MG63 (cell line): ENCODE data around the gene SCP2. TPM values are rescaled to one million over a fixed set of nuclear protein-coding genes. Genes with fewer than 3 reads are reported as not detected.

Source experiments
- DNase-seq: peaks from one replicate; pipeline ENCODE4 v3.0.0-alpha.2; 2020
- H3K27me3 ChIP-seq: fragments of 250-450 bp; sonication (Bioruptor Pico); 2 replicates; pipeline ENCODE4 v1.5.1; 2020; ENCODE audit warnings: mild to moderate bottlenecking, moderate library complexity
- H3K36me3 ChIP-seq: fragments of 250-450 bp; sonication (Bioruptor Pico); 2 replicates; pipeline ENCODE4 v1.5.1; 2020; ENCODE audit warnings: mild to moderate bottlenecking, moderate library complexity
- H3K4me3 ChIP-seq: fragments of 250-450 bp; sonication (Bioruptor Pico); 2 replicates; pipeline ENCODE4 v1.5.1; 2020; ENCODE audit warnings: mild to moderate bottlenecking, moderate library complexity
- H3K9me3 ChIP-seq: fragments of 250-450 bp; sonication (Bioruptor Pico); 2 replicates; pipeline ENCODE4 v1.5.1; 2020; ENCODE audit warnings: mild to moderate bottlenecking, moderate library complexity
- total RNA-seq: library from RNA; depleted of rRNA; stranded (reverse); fragments of >200 nt; shearing (Covaris generic); gene quantifications from 2 replicates; pipeline ENCODE4 v1.2.3, GENCODE V29; 2014; ENCODE audit warnings: low replicate concordance

The SCP2 gene
- total RNA-seq, 1 experiment from 2014 or later = 74.0 TPM

DNA sequence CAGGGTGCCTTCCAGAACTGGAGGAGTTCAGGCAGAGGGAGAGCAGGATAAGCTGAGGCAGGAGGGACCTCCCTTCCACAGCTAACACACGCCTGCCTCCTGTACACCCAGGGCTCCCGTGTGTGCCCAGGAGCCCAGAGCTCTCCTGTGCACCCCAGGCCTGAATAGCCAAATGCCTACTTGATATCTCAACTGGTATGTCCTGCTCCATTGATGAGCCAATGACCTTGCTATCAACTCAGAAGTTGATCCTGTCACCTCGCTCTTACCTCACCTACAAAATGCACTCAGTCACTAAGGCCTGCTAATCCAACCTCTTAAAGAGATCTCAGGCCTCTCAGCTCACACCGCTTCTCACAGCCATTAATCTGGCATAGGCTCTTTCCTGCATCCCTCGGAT, 12.6 kb upstream of the SCP2 start:
- H3K27me3 ChIP-seq = no peaks in the 10 kb centered on the region
- DNase-seq = no peak
- peaks cover 2% of the 10 kb centered on the region for H3K36me3 ChIP-seq
- H3K4me3 ChIP-seq = no peak overlapping the region
- H3K9me3 ChIP-seq = no peaks in the 10 kb centered on the region

DNA sequence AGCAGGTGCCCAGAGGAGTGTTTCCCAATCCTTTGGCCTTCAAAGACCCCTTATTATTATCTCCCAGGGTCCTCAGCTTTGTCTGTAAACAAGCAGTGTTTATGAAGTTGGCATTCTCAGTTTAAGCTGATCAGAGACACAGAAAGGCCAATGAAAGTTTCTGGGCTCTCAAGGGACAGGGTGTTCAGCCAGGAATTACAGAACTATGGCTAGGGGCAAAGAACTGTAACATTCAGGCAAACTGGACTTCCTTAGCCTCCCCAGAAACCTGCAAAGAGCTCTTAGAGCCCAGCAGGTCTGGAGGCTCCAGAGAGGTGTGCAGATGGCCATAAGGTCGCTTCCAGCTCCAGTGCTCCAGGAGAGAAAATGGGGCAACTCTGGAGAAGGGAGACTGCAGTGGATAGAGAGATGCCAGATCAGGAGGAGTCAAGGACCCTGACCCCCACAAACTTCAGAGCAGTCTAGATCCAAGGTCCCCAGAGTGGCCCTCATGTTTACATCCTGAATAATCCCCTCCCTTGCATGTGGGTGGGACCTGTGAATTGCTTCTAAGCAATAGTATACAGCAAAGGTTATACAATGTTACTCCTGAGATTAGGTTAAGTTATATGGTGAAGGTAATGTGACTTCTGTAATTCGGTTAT, 11.7 kb upstream of the SCP2 start:
- Histone ChIP-seq H3K9me3 (no peaks in the 10 kb centered on the region), H3K4me3 (no peak overlapping the region), H3K36me3 (peaks cover 2% of the 10 kb centered on the region), H3K27me3 (no peaks in the 10 kb centered on the region)
- no peak for DNase-seq

DNA sequence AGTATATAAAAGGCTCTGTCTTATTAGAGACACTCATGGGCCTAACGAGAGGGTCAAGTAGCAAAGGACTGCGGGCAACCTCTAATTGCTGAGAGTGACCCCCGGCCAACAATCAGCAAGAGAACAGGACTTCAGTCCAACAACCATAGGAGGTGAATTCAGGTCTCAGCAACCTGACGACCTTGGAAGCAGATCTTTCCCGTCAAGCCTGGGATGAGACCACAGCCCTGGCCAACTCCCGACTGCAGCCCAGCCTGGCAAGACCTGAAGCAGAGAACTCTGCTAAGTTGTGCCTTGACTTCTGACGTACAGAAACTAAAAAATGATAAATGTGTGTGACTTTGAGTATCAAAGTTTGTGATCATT, 11.2 kb upstream of the SCP2 start:
- no peak for DNase-seq
- H3K9me3 ChIP-seq = no peaks in the 10 kb centered on the region
- H3K36me3 ChIP-seq = peaks cover 2% of the 10 kb centered on the region
- H3K4me3 ChIP-seq = no peak overlapping the region
- no peaks in the 10 kb centered on the region for H3K27me3 ChIP-seq

DNA sequence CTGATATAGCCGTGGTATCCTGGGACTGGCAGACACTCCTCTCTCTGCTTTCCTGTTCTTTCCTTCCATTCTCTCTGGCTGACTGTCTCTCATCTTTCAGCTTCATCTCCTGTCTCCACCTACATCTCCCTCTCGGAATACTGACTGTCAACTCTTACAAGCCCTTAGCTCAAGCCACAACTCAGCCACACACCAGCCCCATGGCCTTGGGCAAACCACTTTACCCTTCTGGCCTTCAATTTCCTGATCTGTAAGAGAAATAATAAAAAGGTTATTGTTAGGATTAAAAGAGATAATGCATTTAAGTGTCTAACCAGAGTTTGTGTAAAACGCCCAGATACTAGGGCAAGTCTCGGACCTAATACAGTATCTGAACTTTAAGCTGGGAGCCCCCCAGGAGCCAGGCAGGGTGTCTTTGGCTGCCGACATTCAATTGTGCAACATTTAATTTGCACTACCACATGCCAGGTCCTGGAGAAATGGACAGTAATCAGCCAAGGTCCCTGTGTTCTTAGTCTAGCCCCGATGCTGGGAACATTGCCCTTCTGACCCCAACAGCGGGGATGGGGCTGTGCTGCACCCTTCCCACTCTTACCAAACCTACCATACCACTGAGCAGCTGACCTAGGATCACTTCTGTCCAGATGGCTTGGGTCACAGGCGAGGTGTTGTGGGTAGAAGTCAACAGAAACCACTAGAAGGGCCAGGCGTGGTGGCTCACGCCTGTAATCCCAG, 10.7 kb upstream of the SCP2 start:
- Histone ChIP-seq H3K4me3 (no peak overlapping the region), H3K9me3 (no peaks in the 10 kb centered on the region), H3K27me3 (no peaks in the 10 kb centered on the region), H3K36me3 (peaks cover 2% of the 10 kb centered on the region)
- DNase-seq = no peak

DNA sequence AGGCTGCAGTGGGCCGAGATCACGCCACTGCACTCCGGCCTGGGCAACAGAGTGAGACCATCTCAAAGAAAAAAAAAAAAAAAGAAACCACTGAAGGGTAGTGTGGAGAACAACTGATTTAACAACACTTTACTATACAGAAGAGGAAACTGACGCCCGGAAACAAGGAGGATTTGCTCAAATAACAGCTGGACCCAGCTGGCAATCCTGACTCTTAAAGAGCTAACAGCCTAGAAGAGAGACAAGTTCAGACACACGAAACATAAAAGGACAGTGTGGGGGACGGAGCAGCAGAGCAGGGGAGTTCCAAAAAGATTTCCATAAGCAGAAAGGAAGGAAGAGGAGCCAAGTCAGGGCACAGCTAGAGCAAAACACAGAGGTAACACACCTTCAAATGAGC, 9.9 kb upstream of the SCP2 start:
- Histone ChIP-seq H3K36me3 (peaks cover 2% of the 10 kb centered on the region), H3K27me3 (no peaks in the 10 kb centered on the region), H3K4me3 (no peak overlapping the region), H3K9me3 (no peaks in the 10 kb centered on the region)
- DNase-seq = no peak

DNA sequence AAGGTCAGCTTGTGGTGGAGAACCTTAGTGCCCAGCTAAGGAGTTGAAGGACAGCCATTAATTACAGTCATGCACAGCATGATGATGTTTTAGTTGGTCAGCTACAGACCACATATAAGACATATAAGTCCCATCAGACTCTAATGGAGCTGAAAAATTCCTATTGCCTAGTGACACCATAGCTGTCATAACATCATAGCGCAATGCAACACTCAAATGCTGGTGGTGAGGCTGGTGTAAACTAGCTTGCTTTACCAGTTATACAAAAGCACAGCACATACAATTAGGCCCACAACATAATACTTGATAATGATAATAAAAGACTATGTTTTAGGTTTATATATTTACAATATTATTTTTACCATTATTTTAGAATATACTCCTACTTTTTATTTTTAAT, 9.5 kb upstream of the SCP2 start:
- no peak for DNase-seq
- Histone ChIP-seq H3K27me3 (no peaks in the 10 kb centered on the region), H3K9me3 (no peaks in the 10 kb centered on the region), H3K4me3 (no peak overlapping the region), H3K36me3 (peaks cover 2% of the 10 kb centered on the region)

DNA sequence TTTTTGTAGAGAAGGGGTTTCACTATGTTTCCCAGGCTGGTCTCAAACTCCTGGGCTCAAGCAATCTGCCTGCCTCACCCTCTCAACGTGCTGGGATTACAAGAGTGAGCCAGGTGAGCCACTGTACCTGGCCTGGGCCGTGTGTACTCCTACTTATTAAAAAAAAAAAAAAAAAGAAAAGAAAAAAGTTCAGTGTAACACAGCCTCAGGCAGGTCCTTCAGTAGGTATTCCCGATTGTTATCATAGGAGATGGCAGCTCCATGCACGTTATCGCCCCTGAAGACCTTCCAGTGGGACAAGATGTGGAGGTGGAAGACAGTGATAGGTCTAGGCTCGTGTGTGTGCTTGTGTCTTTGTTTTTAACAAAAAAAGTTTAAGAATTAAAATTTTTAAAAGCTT, 8.9 kb upstream of the SCP2 start:
- Histone ChIP-seq H3K4me3 (no peak overlapping the region), H3K9me3 (no peaks in the 10 kb centered on the region), H3K27me3 (no peaks in the 10 kb centered on the region), H3K36me3 (peaks cover 2% of the 10 kb centered on the region)
- DNase-seq = no peak

DNA sequence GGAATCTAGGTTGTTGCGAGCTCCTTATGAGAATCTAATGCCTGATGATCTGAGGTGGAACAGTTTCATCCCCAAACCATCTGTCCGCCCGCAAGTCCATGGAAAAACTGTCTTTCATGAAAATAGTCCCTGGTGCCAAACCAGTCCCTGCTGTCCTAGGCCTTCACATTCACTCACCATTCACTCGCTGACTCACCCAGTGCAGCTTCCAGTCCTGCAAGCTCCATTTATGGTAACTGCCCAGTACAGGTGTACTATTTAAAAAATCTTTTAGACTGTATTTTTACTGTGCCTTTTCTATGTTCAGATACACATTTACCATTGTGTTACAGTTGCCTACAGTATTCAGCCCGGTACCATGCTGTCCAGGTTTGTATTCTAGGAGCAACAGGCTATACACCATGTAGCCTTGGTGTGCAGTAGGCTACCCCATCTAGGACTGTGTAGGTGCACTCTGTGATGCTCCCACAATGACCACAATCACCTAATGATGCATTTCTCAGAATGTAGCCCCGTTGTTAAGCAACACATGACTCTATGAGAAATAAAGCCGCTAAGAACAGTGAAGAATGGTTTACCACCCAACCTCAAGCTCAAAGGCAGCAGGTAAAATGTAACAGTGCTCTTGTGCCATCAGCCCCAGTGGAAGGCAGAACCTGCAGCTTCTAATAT, 7.9 kb upstream of the SCP2 start:
- no peaks in the 10 kb centered on the region for H3K9me3 ChIP-seq
- H3K36me3 ChIP-seq = peaks cover 2% of the 10 kb centered on the region; the same call in 1 of the 2 replicates
- H3K4me3 ChIP-seq = no peak overlapping the region
- no peaks in the 10 kb centered on the region for H3K27me3 ChIP-seq
- no peak for DNase-seq

DNA sequence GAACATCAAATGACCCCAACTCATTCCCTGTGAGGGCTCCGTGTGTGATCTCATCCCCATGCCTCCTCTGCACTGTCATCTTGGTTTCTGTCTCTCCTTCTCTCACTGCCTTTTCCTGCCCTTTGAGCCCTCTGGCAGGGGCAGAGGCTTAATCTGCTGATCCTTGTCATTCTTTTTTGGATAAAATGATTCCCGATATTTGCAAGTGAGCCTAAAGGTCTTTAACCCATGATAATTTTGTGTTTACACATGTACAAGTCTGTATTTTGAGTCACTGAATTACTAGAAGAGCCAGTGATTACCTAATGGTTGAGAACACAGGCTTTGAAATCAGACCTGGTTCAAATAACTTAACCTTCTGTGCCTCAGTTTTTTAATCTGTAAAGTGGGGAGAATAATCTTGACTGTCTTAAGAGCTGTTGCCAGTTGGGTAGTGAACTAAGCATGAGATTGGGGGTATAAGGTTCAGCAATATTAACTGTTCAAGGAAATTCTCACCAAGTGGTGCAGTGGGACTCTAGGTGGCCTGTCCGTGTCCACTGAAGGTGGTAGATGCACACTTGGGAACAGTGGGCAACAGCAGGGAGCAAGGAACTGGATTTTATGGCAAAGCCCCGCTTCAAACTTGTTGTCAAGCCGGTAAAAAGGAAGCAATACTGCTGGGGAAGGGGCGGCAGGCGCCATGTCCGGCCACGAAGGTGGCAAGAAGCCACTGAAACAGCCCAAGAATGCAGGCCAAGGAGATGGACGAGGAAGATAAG, 7.2 kb upstream of the SCP2 start:
- DNase-seq = no peak
- Histone ChIP-seq H3K36me3 (peaks cover 2% of the 10 kb centered on the region; the same call in 1 of the 2 replicates), H3K27me3 (no peaks in the 10 kb centered on the region), H3K4me3 (no peak overlapping the region), H3K9me3 (no peaks in the 10 kb centered on the region)

DNA sequence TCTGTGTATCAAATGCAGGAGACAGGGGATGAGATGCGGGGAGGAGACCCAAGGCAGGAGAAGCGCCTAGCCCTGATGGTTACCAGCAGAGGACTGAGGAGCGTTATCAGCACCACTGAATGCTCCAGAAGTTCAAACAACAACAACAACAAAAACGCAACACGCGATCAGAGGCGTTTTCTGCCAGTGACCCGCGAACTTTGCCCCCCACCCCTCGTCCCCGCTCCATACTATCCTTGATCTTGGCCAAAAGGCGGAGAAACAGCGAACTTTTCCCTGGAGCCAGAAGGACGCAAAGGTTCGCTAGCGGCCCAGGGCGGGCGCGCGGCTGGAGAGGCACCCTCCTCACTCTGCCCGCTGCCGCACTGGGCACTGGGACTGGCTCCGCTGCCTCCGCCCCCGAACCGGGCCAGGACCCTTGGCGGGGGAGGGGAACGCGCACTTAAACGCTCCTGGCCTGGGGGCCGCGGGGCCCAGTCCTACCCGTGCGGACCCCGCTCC, 6.2 kb upstream of the SCP2 start:
- no peaks in the 10 kb centered on the region for H3K27me3 ChIP-seq
- no peaks in the 10 kb centered on the region for H3K9me3 ChIP-seq
- peak; percentile 45 for DNase-seq
- H3K4me3 ChIP-seq = peak overlapping the region; percentile 74
- peaks cover 2% of the 10 kb centered on the region; the same call in 1 of the 2 replicates for H3K36me3 ChIP-seq

DNA sequence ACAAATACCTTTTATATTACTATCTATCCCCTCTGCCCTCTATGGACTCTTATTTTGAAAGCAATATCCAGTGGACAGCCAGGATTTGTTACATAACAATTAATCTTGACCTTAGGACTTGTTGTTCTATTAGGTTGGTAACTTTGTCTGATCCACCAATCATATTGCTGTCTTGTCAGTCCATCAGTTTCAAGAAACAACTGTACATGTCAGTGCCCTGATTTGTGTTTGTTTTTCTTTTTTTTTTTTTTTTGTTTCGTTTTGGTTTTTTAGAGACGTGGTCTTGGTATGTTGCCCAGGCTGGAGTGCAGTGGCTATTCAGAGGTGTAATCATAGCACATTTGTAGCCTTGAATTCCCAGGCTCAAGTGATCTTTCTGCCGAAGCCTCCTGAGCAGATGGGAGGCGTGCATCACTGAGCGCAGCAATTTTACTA, 1.5 kb upstream of the SCP2 start:
- no peak for DNase-seq
- peak overlapping the region; percentile 7; the same call in 1 of the 2 replicates for H3K4me3 ChIP-seq

DNA sequence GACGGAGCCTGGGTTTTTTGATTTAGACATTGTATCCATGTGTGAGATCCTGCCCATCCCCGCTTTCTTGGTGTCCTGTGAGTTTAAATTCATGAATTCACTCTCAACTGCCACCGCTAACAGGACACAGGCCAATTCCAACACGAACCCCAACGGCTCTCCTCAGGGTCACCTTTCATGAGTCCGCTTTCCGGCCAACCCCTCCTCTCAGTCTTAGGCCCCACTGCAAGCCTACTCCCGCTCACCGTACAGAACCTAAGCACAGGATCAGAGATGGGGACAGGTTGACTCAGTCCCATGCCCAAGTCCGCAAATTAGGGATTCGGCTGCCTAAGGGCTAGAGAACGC, 238 bp upstream of the SCP2 start:
- H3K9me3 ChIP-seq = no peaks in the 10 kb centered on the region
- no peaks in the 10 kb centered on the region for H3K36me3 ChIP-seq
- no peaks in the 10 kb centered on the region for H3K27me3 ChIP-seq
- DNase-seq = no peak
- H3K4me3 ChIP-seq = peak overlapping the region; percentile 62

More for the DNA sequence above, 1.5 kb upstream of the SCP2 start:
- Histone ChIP-seq H3K9me3 (no peaks in the 10 kb centered on the region), H3K27me3 (no peaks in the 10 kb centered on the region), H3K36me3 (no peaks in the 10 kb centered on the region)

DNA sequence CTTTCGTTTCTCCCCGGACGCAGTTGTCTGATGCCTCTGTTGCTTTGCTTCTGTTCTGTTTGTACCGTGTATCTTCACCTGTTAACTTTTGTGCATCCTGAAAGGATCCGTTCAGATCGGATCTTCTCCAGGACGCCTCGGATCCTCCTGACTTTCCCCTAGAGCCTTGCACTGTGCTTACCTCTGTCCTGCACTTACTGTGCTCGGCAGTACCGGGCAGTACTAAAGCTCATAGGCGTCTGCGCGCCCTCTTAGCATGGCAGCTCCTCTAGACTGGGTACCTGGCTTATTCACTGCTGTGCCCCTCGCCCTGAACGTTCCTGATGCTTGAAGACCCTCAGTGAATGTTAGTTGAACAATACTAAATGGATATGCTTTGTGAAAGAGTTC, 934 bp downstream of the SCP2 start:
- no peak for DNase-seq
- no peaks in the 10 kb centered on the region for H3K9me3 ChIP-seq

DNA sequence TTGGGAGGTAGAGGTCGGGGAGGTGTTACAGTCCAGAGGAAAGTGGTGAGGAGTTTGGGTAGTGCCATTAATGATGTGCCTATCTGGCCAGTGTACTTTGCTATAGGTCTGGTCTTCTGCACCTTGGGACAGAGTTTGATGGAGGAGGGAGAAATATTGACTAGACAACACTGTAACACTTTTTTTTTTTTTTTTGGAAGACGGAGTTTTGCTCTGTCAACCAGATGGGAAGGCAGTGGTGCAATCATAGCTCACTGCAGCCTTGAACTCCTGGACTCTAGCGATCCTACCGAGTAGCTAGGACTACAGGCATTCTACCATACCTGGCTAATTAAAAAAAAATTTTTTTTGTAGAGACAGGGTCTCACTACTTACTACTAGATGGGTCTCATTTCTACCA, 1.9 kb downstream of the SCP2 start:
- Histone ChIP-seq H3K27me3 (no peaks in the 10 kb centered on the region), H3K36me3 (no peaks in the 10 kb centered on the region), H3K4me3 (no peak overlapping the region), H3K9me3 (no peaks in the 10 kb centered on the region)
- DNase-seq = no peak

More for the DNA sequence above, 934 bp downstream of the SCP2 start:
- no peaks in the 10 kb centered on the region for H3K36me3 ChIP-seq
- peak overlapping the region; percentile 62 for H3K4me3 ChIP-seq
- H3K27me3 ChIP-seq = no peaks in the 10 kb centered on the region

DNA sequence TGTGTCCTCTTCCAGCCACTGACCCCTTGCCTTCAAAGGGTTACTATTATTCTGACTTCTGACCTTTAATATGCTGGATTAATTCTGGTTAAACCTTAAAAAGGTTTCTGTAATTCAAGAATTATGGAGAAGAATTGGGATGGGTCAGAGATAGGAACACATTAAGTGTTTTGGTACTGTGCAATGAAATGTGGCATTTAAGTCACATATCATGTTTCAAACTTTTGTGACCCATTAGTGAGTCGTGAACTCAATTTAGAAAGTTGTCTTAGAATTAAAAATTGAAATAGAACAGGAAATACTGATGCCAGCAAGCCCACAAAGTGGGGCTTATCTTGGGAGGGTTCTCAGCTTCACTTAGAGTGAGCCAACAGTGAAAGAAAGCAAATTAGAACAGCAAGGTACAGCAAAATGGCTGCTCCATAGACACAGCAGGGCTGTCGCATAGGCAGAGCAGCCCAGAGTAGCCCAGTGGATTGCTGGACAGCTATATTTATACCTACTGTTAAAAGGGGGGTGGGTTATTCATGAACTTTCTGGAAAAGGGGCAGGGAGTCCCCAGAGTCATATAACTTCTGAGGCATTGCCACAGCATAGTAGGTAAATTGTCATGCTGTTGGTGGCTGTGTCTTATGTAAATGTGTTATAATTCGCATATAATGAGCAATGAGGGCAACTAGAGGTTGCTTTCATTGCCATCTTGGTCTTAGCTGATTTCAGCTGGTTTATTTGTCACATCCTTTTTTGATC, 10.5 kb downstream of the SCP2 start:
- Histone ChIP-seq H3K36me3 (no peaks in the 10 kb centered on the region), H3K27me3 (no peaks in the 10 kb centered on the region), H3K9me3 (no peaks in the 10 kb centered on the region), H3K4me3 (no peak overlapping the region)
- DNase-seq = no peak

DNA sequence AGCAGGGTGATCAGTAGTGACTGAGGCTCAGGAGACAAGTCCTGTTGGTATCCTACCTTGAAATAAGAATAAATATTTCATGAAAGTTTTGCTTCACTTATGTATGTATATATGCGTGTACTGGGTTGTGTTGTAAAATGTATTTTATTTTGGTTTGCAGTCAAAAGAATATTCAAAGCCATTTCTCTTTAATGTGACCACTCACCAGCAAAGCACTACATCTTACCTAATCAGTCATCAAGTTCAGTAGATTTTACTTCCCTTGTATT, 11.0 kb downstream of the SCP2 start:
- H3K4me3 ChIP-seq = no peak overlapping the region
- H3K36me3 ChIP-seq = no peaks in the 10 kb centered on the region
- no peak for DNase-seq

More for the DNA sequence above, 11.0 kb downstream of the SCP2 start:
- Histone ChIP-seq H3K9me3 (no peaks in the 10 kb centered on the region), H3K27me3 (no peaks in the 10 kb centered on the region)
